Neural crest cell (in vitro differentiated cells): ENCODE results near the gene EFCAB8. TPM values are rescaled to one million over a fixed set of nuclear protein-coding genes. Genes with fewer than 3 reads are reported as not detected.

Experiments used
- DNase-seq: peaks from one replicate; pipeline ENCODE4 v3.0.0; 2021; ENCODE audit warnings: low read depth, mixed read lengths, low spot score
- H3K27ac Mint-ChIP-seq: one replicate; pipeline ENCODE4 v1.8.0; 2021; ENCODE audit warnings: mild to moderate bottlenecking, mixed read lengths; ENCODE audit not compliant: unreplicated experiment
- H3K27me3 Mint-ChIP-seq: 2 replicates; pipeline ENCODE4 v1.8.0; 2021; ENCODE audit warnings: low read depth, mild to moderate bottlenecking, mixed read lengths
- H3K36me3 Mint-ChIP-seq: 2 replicates; pipeline ENCODE4 v1.8.0; 2021; ENCODE audit warnings: low read depth, mild to moderate bottlenecking, mixed read lengths
- H3K4me1 Mint-ChIP-seq: 2 replicates; pipeline ENCODE4 v1.8.0; 2021; ENCODE audit warnings: mixed read lengths
- H3K4me3 Mint-ChIP-seq: one replicate; pipeline ENCODE4 v1.8.0; 2021; ENCODE audit warnings: mild to moderate bottlenecking, mixed read lengths
- H3K9me3 Mint-ChIP-seq: 2 replicates; pipeline ENCODE4 v1.8.0; 2021; ENCODE audit warnings: mixed read lengths
- CTCF ChIP-seq: fragments of 200-600 bp; sonication (generic); conservative IDR thresholded peaks from 2 replicates; pipeline ENCODE4 v1.5.0; 2021; ENCODE audit warnings: antibody characterized with exemption, mild to moderate bottlenecking
- total RNA-seq: library from RNA; stranded (reverse); gene quantifications from 2 replicates; pipeline ENCODE4 v1.2.1, GENCODE V29; 2021

The EFCAB8 gene
- total RNA-seq, 1 donor from 2014 or later = 0.26 TPM

GRCh38 chr20:32995802-32996201 is 137.1 kb downstream of the EFCAB8 start:
- peaks cover 17% of the 10 kb centered on the region for H3K9me3 Mint-ChIP-seq
- no peak overlapping the region for H3K27ac Mint-ChIP-seq
- peaks cover 3% of the 10 kb centered on the region for H3K27me3 Mint-ChIP-seq
- H3K36me3 Mint-ChIP-seq = peaks cover 5% of the 10 kb centered on the region
- H3K4me3 Mint-ChIP-seq = no peak overlapping the region
- TF ChIP-seq CTCF = peak; percentile 40
- DNase-seq = no peak
- H3K4me1 Mint-ChIP-seq = no peaks in the 10 kb centered on the region

- Mint-ChIP-seq H3K36me3 (peaks cover 5% of the 10 kb centered on the region), H3K4me1 (no peaks in the 10 kb centered on the region), H3K4me3 (no peak overlapping the region), H3K27me3 (peaks cover 3% of the 10 kb centered on the region), H3K27ac (no peak overlapping the region), H3K9me3 (peaks cover 17% of the 10 kb centered on the region)
- no peak for DNase-seq
- TF ChIP-seq CTCF = no peak
Measured at GRCh38 chr20:32997431-32997830, 138.7 kb downstream of the EFCAB8 start.

GRCh38 chr20:32999603-33000250 is 141.0 kb downstream of the EFCAB8 start:
- no peaks in the 10 kb centered on the region for H3K4me1 Mint-ChIP-seq
- H3K4me3 Mint-ChIP-seq = no peak overlapping the region
- no peak for TF ChIP-seq CTCF
- peaks cover 17% of the 10 kb centered on the region for H3K9me3 Mint-ChIP-seq
- H3K27ac Mint-ChIP-seq = no peak overlapping the region
- H3K36me3 Mint-ChIP-seq = peaks cover 4% of the 10 kb centered on the region
- no peak for DNase-seq
- peaks cover 3% of the 10 kb centered on the region for H3K27me3 Mint-ChIP-seq

- no peak overlapping the region for H3K27ac Mint-ChIP-seq
- no peaks in the 10 kb centered on the region for H3K4me1 Mint-ChIP-seq
- no peak for DNase-seq
- peaks cover 3% of the 10 kb centered on the region for H3K27me3 Mint-ChIP-seq
- peaks cover 13% of the 10 kb centered on the region for H3K9me3 Mint-ChIP-seq
- TF ChIP-seq CTCF = no peak
- H3K4me3 Mint-ChIP-seq = no peak overlapping the region
- peaks cover under 1% of the 10 kb centered on the region for H3K36me3 Mint-ChIP-seq
Measured at GRCh38 chr20:33000802-33001466, 142.2 kb downstream of the EFCAB8 start.

GRCh38 chr20:33002087-33002808 is 143.5 kb downstream of the EFCAB8 start:
- H3K36me3 Mint-ChIP-seq = no peaks in the 10 kb centered on the region
- H3K9me3 Mint-ChIP-seq = peaks cover 3% of the 10 kb centered on the region
- H3K4me1 Mint-ChIP-seq = no peaks in the 10 kb centered on the region
- TF ChIP-seq CTCF = no peak
- no peaks in the 10 kb centered on the region for H3K27me3 Mint-ChIP-seq
- H3K27ac Mint-ChIP-seq = peak overlapping the region; percentile 23
- DNase-seq = no peak
- H3K4me3 Mint-ChIP-seq = no peak overlapping the region
